HepG2 (cell line): ENCODE measurements around the gene U2AF2. TPM values are rescaled to one million over a fixed set of nuclear protein-coding genes. Genes with fewer than 3 reads are reported as not detected.

Experiments used
- ATAC-seq: fragments of 200-7000 bp; cut with Tn5 transposase; 3 replicates; pipeline ENCODE4 v1.9.1; 2020; ENCODE audit warnings: mild to moderate bottlenecking, moderate library complexity
- BruUV-seq: library from RNA; stranded (reverse); fragments of 400-500 nt; replicated peaks from 2 replicates; lab custom pipeline; 2021; lab: Mats Ljungman, UMichigan
- CTCF ChIA-PET: fragments of 300-600 bp; formaldehyde crosslinking; extraction: SDS; loops from one replicate; lab custom pipeline; 2021; ENCODE audit warnings: low total read pairs, inconsistent platforms, low intra/inter-chr PET ratio; lab: Yijun Ruan, JAX
- POLR2A ChIA-PET: fragments of 350-600 bp; sonication (Branson Sonifier 250); formaldehyde crosslinking; loops from one replicate; lab custom pipeline; 2020; ENCODE audit warnings: antibody characterized with exemption, inconsistent platforms; lab: Yijun Ruan, JAX
- DNase-seq: peaks from one replicate; pipeline ENCODE4 v3.0.0-alpha.2; 2015; ENCODE audit warnings: low spot score
- FAIRE-seq: peaks from 3 replicates; lab custom pipeline; 2011; peaks lifted over from hg19 to GRCh38; lab: Jason Lieb, UNC
- H2AFZ ChIP-seq: one replicate; pipeline ENCODE4 v1.6.1; 2011; ENCODE audit warnings: low read length, inconsistent platforms
- H3K27ac ChIP-seq: fragments of 300-600 bp; 3 replicates; pipeline ENCODE4 v1.8.0; 2011; ENCODE audit warnings: mixed run types, mild to moderate bottlenecking, mixed read lengths, low read length, inconsistent platforms; ENCODE audit not compliant: insufficient read depth; ENCODE audit errors: extremely low read length
- H3K27me3 ChIP-seq, 2 experiments: fragments of 200-600 bp in 1 of 2; 2 replicates in 1 of 2; 3 replicates in 1 of 2; pipeline versions ENCODE4 v1.6.0 to v1.8.0; 2011; ENCODE audit warnings: low read length in 2 of 2, mild to moderate bottlenecking in 2 of 2, moderate library complexity in 2 of 2, inconsistent platforms in 1 of 2; ENCODE audit not compliant: insufficient read depth in 2 of 2, control insufficient read depth in 1 of 2
- H3K36me3 ChIP-seq, 2 experiments: fragments of 200-600 bp in 1 of 2; replicated peaks in 1 of 2; 2 replicates in 1 of 2; 3 replicates in 1 of 2; pipeline versions ENCODE4 v1.5.1 to v1.8.0; 2011; ENCODE audit warnings: low read length in 2 of 2, inconsistent platforms in 1 of 2; ENCODE audit not compliant: insufficient read depth in 2 of 2, control insufficient read depth in 1 of 2
- H3K4me1 ChIP-seq: 2 replicates; pipeline ENCODE4 v1.5.1; 2012; ENCODE audit warnings: low read length, inconsistent platforms; ENCODE audit not compliant: insufficient read depth
- H3K4me2 ChIP-seq: 2 replicates; pipeline ENCODE4 v1.6.0; 2011; ENCODE audit warnings: low read depth, low read length, inconsistent platforms
- H3K4me3 ChIP-seq, 3 experiments: fragments of 200-600 bp in 1 of 3; sonication (generic), shearing (Covaris generic) in 1 of 3; replicated peaks in 1 of 3; 2 replicates each; pipeline ENCODE4 v1.5.1; 2011 to 2016; ENCODE audit warnings: low read length in 3 of 3, inconsistent platforms in 2 of 3, low read depth in 2 of 3, mild to moderate bottlenecking in 2 of 3, control low read depth in 1 of 3, mixed read lengths in 1 of 3; ENCODE audit not compliant: insufficient read depth in 1 of 3
- H3K79me2 ChIP-seq: one replicate; pipeline ENCODE4 v1.6.1; 2011; ENCODE audit warnings: low read length, inconsistent platforms; ENCODE audit not compliant: insufficient read depth
- H3K9ac ChIP-seq: 2 replicates; pipeline ENCODE4 v1.6.0; 2011; ENCODE audit warnings: mild to moderate bottlenecking, low read depth, low read length, inconsistent platforms; ENCODE audit not compliant: insufficient read depth
- H3K9me3 ChIP-seq: 2 replicates; pipeline ENCODE4 v1.5.1; 2012; ENCODE audit warnings: mild to moderate bottlenecking, low read length
- H4K20me1 ChIP-seq: 2 replicates; pipeline ENCODE4 v1.6.0; 2011; ENCODE audit warnings: inconsistent platforms, mild to moderate bottlenecking, low read length, moderate library complexity; ENCODE audit not compliant: insufficient read depth
- MED1 ChIP-seq: sonication (generic); formaldehyde crosslinking; IDR thresholded peaks from 2 replicates; pipeline ENCODE4 v1.4.0; 2020; ENCODE audit warnings: missing genetic modification reagents
- POLR2G ChIP-seq: fragments of 200-400 bp; formaldehyde crosslinking; IDR thresholded peaks from 2 replicates; pipeline ENCODE4 v1.6.1; 2018; ENCODE audit warnings: mild to moderate bottlenecking, low read depth, low read length, moderate library complexity
- ZNF121 ChIP-seq: sonication (generic); formaldehyde crosslinking; IDR thresholded peaks from 2 replicates; pipeline ENCODE4 v1.5.0; 2020; ENCODE audit warnings: mild to moderate bottlenecking, missing genetic modification reagents
- WGBS: methylation state at CpG from one replicate; pipeline ENCODE4 v1.1.6; 2017; ENCODE audit warnings: low lambda C conversion rate; 5-methylcytosine and 5-hydroxymethylcytosine counted together
- in situ Hi-C: cut with HindIII; loops from 2 replicates; pipeline ENCODE4 v1.10.0; 2017; ENCODE audit warnings: low pct_unique_long_range_greater_than_20kb; ENCODE audit not compliant: extremely low pct_ligation_motif_present
- intact Hi-C: fragments of 100-400 bp; cut with micrococcal nuclease; formaldehyde crosslinking; loops from one replicate; pipeline ENCODE4 v1.10.0; 2022; ENCODE audit not compliant: unreplicated experiment
- polyA plus RNA-seq, 8 experiments: library from polyadenylated mRNA; depleted of rRNA in 3 of 8; stranded (reverse) in 7 of 8; unstranded in 1 of 8; fragments of >200 nt; fragmentation: Illumina TruSeq in 4 of 8; extraction: Trizol in 4 of 8; gene quantifications; 2 replicates each; pipeline versions ENCODE4 v1.2.1 to v1.2.3, GENCODE V29; 2011 to 2016; ENCODE audit warnings: low read depth in 4 of 8, missing spikeins in 1 of 8, mixed read lengths in 1 of 8; ENCODE audit not compliant: insufficient read depth in 1 of 8
- total RNA-seq, 5 experiments: library from RNA; depleted of rRNA; stranded (reverse); fragments of >200 nt; fragmentation: Illumina TruSeq; extraction: Trizol; gene quantifications; 2 replicates each; pipeline ENCODE4 v1.2.3, GENCODE V29; 2016; ENCODE audit warnings: low read depth in 1 of 5
- TF ChIP-seq, protein P1 (sequence below): sonication (generic); formaldehyde crosslinking; IDR thresholded peaks from 2 replicates; pipeline ENCODE4 v1.5.0; 2020; ENCODE audit warnings: missing genetic modification reagents
- TF ChIP-seq, protein P2 (sequence below): sonication (generic); formaldehyde crosslinking; IDR thresholded peaks from 2 replicates; pipeline ENCODE4 v1.5.0; 2020; ENCODE audit warnings: mild to moderate bottlenecking, missing genetic modification reagents, borderline replicate concordance
- TF ChIP-seq, protein P3 (sequence below): sonication (generic); formaldehyde crosslinking; IDR thresholded peaks from 2 replicates; pipeline ENCODE4 v1.5.0; 2020; ENCODE audit warnings: mild to moderate bottlenecking, missing genetic modification reagents

The U2AF2 gene
- total and polyA plus RNA-seq, 2 of the 13 experiments (the other 11 are each of a cell fraction or from before 2014, with no cell fraction given): 84.3 to 124 TPM

DNA sequence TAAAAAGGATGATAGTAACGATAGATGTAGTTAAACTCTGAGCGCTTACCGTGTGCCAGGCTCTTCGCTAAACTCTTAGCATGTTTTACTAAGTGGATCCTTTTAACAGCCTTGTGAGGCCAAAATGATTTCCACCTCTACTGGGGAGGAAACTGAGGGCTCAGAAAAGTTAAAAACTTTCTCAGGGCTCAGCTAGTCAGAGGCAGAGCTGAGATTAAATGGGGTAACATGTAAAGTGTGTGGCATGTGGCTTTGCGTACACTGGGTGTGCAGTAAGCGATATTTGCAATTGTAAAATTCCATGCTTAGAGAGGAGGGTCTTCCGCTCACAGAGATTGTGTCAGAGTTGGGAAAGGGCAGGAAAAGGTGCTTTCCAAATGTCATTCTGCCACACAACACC, 1.7 kb downstream of the U2AF2 start:
- ChIA-PET POLR2A (interaction anchor here (1.8 to 2.1 kb wide), 2 partner anchors 9 to 15 kb away, joined by 5 to 9 read pairs; partner anchors contain the start of gene CCDC106), CTCF (no interaction called here)
- no peak for FAIRE-seq
- in situ Hi-C loops: no loop called here
- Histone ChIP-seq H3K4me2 (peak overlapping the region; percentile 89), H2AFZ (no peak overlapping the region), H3K9me3 (no peaks in the 10 kb centered on the region), H3K27me3 (no peaks in the 10 kb centered on the region; a peak in 1 of 5 replicates), H3K27ac (peak overlapping the region; percentile 99), H3K4me3 (peak overlapping the region; percentile 78 to 97 (median 85)), H3K4me1 (peaks cover 24% of the 10 kb centered on the region), H3K79me2 (peaks cover 52% of the 10 kb centered on the region), H4K20me1 (peaks cover 45% of the 10 kb centered on the region), H3K36me3 (peaks cover 12 to 26% of the 10 kb centered on the region in 2 experiments), H3K9ac (peak overlapping the region; percentile 100)
- DNase-seq: no peak
- TF ChIP-seq POLR2G: peak; percentile 22; the same call in 1 of the 2 replicates
- no peak for TF ChIP-seq ZNF121 (CRISPR knock-in tag)
- TF ChIP-seq, protein P1, sequence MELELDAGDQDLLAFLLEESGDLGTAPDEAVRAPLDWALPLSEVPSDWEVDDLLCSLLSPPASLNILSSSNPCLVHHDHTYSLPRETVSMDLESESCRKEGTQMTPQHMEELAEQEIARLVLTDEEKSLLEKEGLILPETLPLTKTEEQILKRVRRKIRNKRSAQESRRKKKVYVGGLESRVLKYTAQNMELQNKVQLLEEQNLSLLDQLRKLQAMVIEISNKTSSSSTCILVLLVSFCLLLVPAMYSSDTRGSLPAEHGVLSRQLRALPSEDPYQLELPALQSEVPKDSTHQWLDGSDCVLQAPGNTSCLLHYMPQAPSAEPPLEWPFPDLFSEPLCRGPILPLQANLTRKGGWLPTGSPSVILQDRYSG (CRISPR knock-in tag): no peak
- TF ChIP-seq MED1: 0 out of 2 replicates have a peak, but pooled peaks have one; percentile 31
- TF ChIP-seq, protein P2, sequence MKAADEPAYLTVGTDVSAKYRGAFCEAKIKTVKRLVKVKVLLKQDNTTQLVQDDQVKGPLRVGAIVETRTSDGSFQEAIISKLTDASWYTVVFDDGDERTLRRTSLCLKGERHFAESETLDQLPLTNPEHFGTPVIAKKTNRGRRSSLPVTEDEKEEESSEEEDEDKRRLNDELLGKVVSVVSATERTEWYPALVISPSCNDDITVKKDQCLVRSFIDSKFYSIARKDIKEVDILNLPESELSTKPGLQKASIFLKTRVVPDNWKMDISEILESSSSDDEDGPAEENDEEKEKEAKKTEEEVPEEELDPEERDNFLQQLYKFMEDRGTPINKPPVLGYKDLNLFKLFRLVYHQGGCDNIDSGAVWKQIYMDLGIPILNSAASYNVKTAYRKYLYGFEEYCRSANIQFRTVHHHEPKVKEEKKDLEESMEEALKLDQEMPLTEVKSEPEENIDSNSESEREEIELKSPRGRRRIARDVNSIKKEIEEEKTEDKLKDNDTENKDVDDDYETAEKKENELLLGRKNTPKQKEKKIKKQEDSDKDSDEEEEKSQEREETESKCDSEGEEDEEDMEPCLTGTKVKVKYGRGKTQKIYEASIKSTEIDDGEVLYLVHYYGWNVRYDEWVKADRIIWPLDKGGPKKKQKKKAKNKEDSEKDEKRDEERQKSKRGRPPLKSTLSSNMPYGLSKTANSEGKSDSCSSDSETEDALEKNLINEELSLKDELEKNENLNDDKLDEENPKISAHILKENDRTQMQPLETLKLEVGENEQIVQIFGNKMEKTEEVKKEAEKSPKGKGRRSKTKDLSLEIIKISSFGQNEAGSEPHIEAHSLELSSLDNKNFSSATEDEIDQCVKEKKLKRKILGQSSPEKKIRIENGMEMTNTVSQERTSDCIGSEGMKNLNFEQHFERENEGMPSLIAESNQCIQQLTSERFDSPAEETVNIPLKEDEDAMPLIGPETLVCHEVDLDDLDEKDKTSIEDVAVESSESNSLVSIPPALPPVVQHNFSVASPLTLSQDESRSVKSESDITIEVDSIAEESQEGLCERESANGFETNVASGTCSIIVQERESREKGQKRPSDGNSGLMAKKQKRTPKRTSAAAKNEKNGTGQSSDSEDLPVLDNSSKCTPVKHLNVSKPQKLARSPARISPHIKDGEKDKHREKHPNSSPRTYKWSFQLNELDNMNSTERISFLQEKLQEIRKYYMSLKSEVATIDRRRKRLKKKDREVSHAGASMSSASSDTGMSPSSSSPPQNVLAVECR (CRISPR knock-in tag): peak; percentile 18; the same call in 1 of the 2 replicates
- TF ChIP-seq, protein P3, sequence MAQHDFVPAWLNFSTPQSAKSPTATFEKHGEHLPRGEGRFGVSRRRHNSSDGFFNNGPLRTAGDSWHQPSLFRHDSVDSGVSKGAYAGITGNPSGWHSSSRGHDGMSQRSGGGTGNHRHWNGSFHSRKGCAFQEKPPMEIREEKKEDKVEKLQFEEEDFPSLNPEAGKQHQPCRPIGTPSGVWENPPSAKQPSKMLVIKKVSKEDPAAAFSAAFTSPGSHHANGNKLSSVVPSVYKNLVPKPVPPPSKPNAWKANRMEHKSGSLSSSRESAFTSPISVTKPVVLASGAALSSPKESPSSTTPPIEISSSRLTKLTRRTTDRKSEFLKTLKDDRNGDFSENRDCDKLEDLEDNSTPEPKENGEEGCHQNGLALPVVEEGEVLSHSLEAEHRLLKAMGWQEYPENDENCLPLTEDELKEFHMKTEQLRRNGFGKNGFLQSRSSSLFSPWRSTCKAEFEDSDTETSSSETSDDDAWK (CRISPR knock-in tag): no peak
- no peak for ATAC-seq
- intact Hi-C loops: no loop called here
- BruUV-seq: no TSS peak
- WGBS: 33% methylated on average over 7 of the region's 7 CpGs
